HCEC 1CT (cell line): ENCODE data around the gene EFHC1.

ENCODE experiments used
- DNase-seq: peaks from one replicate; pipeline ENCODE4 v3.0.0-alpha.2; 2017

The EFHC1 gene

GRCh38 chr6:52558266-52559000 lies 138.3 kb downstream of the EFHC1 start:
- DNase-seq: peak; percentile 57

DNA sequence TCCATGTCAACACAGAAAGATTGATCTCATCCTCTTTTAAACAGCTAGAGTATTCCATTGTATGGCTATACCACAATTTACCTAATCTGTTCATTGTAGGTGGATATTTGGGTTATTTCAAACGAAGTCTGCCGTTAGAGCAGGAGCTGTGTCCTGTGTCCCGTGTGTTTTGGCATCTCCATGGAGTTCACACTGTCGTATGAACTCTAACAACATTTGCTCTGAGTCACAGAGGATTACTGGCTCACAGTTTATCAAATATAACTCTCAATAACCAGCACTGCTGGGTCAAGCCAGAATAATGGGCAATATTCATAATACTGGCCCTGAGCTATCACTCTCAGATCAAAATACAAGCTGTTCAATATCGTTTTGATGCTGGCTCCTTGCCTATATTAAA lies 140.3 kb downstream of the EFHC1 start:
- no peak for DNase-seq

DNA sequence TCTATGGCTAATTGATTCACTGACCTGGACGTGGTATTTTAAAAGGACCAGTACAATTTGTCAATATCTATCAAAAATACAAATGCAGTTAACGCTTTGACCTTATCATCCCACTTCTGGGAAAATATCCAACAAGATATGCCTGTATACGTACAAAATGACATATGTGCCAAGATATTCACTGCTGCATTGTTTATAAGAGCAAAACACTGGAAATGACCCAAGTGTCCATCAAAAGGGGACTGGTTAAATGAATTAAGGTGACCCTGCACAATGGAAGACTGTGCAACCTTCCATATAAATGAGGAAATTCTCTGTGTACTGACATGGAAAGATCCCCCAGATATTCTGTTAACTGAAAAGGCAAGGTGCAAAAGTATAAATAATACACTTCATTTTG lies 142.8 kb downstream of the EFHC1 start:
- no peak for DNase-seq

DNA sequence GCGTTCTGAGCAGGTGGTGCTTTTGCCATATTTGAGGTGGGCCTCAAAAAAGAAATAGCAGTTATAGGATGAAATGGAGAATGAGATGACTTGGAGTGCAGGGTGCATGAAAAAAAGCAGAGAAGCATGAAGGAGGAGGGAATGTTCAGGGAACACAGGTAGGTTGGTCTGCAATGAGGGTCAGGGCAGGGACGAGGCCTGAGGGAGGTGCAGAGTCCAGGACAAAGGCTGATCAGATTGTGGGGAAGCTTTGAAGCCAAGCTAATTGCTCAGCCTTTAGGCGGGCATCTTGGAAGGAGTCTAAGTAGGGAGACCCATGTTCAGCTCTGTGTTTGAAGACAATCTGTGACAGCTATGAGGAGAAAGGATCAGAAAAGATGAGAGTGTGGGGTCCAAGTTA lies 144.7 kb downstream of the EFHC1 start:
- DNase-seq: no peak

- no peak for DNase-seq
These were observed 146.1 kb downstream of the EFHC1 start for GRCh38 chr6:52566201-52566600.

- peak; percentile 99 for DNase-seq
These were observed 146.7 kb downstream of the EFHC1 start for GRCh38 chr6:52566853-52567279.

- no peak for DNase-seq
These were observed 148.2 kb downstream of the EFHC1 start for GRCh38 chr6:52568320-52568719.

DNA sequence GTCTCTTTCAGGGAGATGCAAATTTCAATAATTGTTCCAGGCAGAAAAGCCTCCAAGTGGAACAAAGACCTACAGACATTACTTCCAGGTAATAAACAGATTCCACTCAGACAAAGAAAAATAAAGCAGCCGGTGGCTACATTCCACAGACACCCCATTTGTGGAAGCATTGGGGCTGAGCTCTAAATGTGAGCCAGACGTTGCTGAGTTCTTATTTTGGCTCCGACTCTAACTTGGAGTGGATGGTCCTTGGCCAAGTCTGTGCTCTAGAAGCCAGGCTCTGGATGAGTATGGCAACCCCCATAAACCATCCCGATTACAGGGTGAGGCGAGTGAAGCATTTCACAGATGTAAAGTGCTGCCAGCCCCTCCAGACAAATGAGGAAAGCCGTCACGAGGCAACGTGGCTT lies 150.2 kb downstream of the EFHC1 start:
- no peak for DNase-seq

GRCh38 chr6:52571099-52571755 lies 151.1 kb downstream of the EFHC1 start:
- DNase-seq: no peak

- no peak for DNase-seq
These were observed 152.4 kb downstream of the EFHC1 start for GRCh38 chr6:52572536-52572935.

GRCh38 chr6:52573295-52573694 lies 153.2 kb downstream of the EFHC1 start:
- peak; percentile 57 for DNase-seq
